GM13976 (cell line): Measurements from ENCODE around the gene BTBD8.

Experiments used
- DNase-seq: peaks from one replicate; pipeline ENCODE4 v3.0.0; 2012; ENCODE audit warnings: low spot score
- CTCF ChIP-seq: IDR thresholded peaks from 2 replicates; pipeline ENCODE4 v1.5.1; 2012; ENCODE audit warnings: borderline replicate concordance, mild to moderate bottlenecking; ENCODE audit not compliant: insufficient read depth; ENCODE audit errors: extremely low read depth, missing control alignments, control extremely low read depth
- in situ Hi-C: fragments of 300-500 bp; cut with MboI; formaldehyde crosslinking; loops from one replicate; pipeline ENCODE4 v1.12.0; 2022; ENCODE audit warnings: low sequenced_read_pairs, mixed read lengths, inconsistent platforms; ENCODE audit not compliant: unreplicated experiment

The BTBD8 gene

DNA sequence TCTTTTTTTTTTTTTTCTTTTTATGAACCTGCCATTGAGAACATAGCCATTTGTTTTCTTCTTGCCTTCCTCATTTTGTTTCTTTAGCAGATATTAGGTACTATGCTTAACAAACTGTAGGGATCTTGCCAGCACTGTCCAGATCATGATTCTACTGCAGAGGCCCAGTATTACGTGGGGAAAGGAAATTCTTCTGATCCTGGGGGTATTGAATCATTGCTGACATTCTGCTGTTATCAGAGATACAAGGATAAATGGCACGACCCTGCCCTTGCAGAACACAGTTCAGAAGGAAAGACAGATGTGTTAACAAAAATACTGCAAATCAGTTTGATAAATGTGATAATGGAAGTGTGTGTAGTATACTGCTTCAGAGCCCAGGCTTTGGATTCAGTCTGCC is 56.2 kb downstream of the BTBD8 start:
- DNase-seq, result no peak
- in situ Hi-C loops, result no loop called here
- no peak for TF ChIP-seq CTCF

DNA sequence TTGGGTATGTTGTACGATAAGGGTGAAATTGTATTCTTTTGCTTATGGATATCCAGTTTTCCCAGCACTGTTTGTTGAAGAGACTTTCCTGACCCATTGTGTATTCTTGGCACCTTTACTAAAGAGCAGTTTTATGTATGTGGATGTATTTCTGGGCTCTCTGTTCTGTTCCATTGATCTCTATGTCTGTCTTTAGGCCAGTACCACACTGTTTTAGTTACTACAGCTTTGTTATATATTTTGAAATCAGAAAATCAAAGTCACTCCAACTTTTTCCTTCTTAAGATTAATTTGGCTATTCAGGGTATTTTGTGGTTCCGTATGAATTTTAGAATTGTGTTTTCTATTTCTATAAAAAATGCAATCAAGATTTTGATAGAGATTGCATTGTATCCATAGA is 74.8 kb downstream of the BTBD8 start:
- in situ Hi-C loops, result no loop called here
- no peak for DNase-seq
- no peak for TF ChIP-seq CTCF

- no peak for DNase-seq
- in situ Hi-C loops, result no loop called here
- TF ChIP-seq CTCF, result no peak
These were observed 79.4 kb downstream of the BTBD8 start for GRCh38 chr1:92159593-92159992.

DNA sequence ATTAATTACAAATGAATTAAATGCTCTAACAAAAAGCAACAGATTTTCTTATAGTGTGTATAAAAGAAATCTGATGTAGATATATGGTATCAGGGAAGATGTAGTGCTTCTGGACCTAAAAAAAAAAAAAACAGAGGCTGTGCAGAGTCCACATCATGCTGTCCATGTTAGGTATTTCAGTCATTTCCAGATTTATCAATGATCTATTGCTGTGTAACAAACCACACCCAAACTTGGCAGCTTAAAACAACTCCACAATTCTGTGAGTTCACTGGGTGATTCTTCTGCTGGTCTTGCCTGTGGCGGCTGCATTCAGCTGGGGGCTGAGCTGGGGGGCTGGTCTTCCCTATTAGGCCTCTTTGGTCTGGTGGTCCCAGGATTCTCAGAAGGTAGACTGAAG is 85.2 kb downstream of the BTBD8 start:
- in situ Hi-C loops, result no loop called here
- no peak for DNase-seq
- no peak for TF ChIP-seq CTCF

- TF ChIP-seq CTCF, result no peak
- DNase-seq, result no peak
- in situ Hi-C loops, result no loop called here
These were observed 87.0 kb downstream of the BTBD8 start for GRCh38 chr1:92167151-92167550.

DNA sequence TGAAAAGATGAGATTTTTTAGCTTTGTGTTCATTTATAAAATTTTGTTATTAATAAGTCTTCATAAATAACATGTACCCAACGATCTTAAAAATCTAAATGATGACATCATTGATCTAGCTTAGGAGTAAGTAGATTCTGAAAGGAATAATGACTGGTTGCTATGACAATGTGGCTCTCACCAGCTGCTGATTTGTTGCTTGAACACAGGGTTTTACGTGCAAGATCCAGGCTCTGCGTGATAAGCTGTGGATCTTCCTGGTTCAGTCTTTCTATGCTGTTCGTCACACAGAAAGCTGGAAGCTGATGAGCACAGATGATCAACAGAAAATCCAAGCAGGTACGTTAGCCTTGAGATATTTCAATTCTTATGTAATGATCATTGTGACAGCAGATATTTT is 88.5 kb downstream of the BTBD8 start:
- in situ Hi-C loops, result no loop called here
- DNase-seq, result no peak
- no peak for TF ChIP-seq CTCF
